ENCODE measurements around the gene NRXN2. TPM values are rescaled to one million over a fixed set of nuclear protein-coding genes. Genes with fewer than 3 reads are reported as not detected.

The NRXN2 gene
- total RNA-seq, 2 experiments from 2014 or later = 0.32 to 0.44 TPM

GRCh38 chr11:64667154-64667745 is 55.7 kb downstream of the NRXN2 start:
- POLR2A ChIA-PET = interaction anchor here (0.5 kb wide), 1 partner anchor 357 kb away, joined by 3 read pairs; no protein-coding TSS in a partner anchor
- CTCF ChIA-PET = no interaction called here

GRCh38 chr11:64665411-64665821 is 57.6 kb downstream of the NRXN2 start:
- ChIA-PET CTCF (interaction anchor here (0.5 to 0.8 kb wide), 2 partner anchors 15 to 76 kb away, joined by 3 read pairs; no protein-coding TSS in a partner anchor), POLR2A (no interaction called here)

DNA sequence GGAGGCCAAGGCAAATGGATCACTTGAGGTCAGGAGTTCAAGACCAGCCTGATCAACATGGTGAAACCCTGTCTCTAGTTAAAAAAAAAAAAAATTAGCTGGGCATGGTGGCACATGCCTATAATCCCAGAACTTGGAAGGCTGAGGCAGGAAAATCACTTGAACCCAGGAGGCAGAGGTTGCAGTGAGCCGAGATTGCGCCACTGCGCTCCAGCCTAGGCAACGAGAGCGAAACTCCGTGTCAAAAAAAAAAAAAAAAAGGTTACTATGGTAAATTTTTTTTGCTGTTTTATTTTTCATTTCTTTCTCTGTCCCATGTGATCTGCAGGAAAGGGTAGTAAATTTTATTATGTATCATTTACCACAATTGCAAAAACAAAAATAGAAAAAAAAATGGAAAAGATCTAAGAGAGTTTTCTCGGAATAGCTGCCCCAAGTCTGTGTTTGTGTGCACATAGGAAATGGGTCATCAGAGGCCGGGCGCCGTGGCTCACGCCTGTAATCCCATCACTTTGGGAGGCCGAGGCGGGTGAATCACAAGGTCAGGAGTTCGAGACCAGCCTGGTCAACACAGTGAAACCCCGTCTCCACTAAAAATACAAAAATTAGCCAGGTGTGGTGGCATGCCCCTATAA is 58.6 kb downstream of the NRXN2 start:
- CTCF ChIA-PET = interaction anchor here (0.7 kb wide), 1 partner anchor 199 kb away, joined by 3 read pairs; no protein-coding TSS in a partner anchor
- POLR2A ChIA-PET = interaction anchor here (0.7 kb wide), 1 partner anchor 680 kb away, joined by 3 read pairs; no protein-coding TSS in a partner anchor

DNA sequence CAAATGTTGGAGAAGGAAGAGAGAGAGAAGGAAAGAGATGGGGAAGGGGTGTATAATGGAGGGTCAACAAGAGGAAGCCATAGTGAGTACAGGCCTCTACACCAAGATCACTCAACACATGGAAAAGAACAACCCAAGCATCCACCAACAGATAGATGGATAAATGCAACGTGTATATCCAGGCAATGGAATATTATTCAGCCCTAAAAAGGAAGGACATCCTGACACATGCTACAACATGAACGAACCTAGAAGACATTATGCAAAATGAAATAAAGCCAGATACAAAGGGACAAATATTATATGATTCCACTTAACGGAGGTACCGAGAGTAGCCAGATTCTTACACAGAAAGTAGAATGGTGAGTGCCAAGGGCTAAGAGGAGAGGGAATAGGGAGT is 59.3 kb downstream of the NRXN2 start:
- POLR2A ChIA-PET = no interaction called here
- CTCF ChIA-PET = no interaction called here

DNA sequence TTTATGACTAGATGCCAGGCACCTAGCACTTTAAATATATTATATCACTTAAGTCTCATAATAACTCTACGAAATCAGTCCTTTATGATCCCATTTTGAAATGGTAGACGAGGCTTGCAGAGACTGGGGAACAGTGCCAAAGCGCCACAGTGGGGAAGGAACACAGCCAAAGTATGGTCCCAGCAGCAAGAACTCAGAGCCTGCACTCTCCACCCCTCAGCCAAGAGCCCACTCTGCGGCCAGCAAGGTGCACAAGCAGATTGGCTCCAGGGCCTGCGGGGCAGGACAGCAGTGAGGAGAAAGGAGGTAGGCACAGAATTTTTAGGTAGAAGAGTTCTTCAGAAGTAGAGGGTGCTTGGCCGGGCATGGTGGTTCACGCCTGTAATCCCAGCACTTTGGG is 61.4 kb downstream of the NRXN2 start:
- ChIA-PET POLR2A (no interaction called here), CTCF (no interaction called here)

GRCh38 chr11:64661146-64661545 is 61.9 kb downstream of the NRXN2 start:
- POLR2A ChIA-PET = no interaction called here
- CTCF ChIA-PET = no interaction called here

GRCh38 chr11:64660706-64661105 is 62.3 kb downstream of the NRXN2 start:
- CTCF ChIA-PET = no interaction called here
- POLR2A ChIA-PET = no interaction called here

GRCh38 chr11:64660205-64660604 is 62.8 kb downstream of the NRXN2 start:
- ChIA-PET POLR2A (no interaction called here), CTCF (interaction anchor here (1.7 kb wide), 1 partner anchor 11 kb away, joined by 5 read pairs; no protein-coding TSS in a partner anchor)

- POLR2A ChIA-PET = no interaction called here
These were observed 63.4 kb downstream of the NRXN2 start for GRCh38 chr11:64659417-64660144.

DNA sequence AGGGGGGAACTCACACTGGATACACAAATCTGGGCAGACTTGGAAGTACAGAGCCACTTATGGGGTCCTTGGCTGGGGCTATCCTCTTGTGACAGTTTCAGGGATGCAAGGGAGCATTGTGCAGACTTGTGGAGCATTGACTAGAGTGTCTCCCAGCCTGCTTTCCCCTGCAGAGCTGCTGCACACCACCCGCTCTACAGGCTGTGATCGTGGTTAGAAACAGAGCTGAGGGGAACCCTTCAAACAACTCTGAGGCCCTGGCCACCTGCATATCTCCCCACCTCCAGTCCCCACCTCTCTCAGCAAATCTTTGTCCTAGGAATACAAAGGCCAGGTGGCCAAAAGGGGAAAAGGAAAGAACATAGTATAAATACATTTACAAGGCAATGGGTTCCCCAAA is 64.7 kb downstream of the NRXN2 start:
- ChIA-PET POLR2A (no interaction called here), CTCF (interaction anchor here (1.5 kb wide), 1 partner anchor 209 kb away, joined by 7 read pairs; no protein-coding TSS in a partner anchor)

More at GRCh38 chr11:64659417-64660144, 63.4 kb downstream of the NRXN2 start:
- CTCF ChIA-PET = interaction anchor here (0.5 to 1.7 kb wide), 4 partner anchors 10 to 269 kb away, joined by 4 to 7 read pairs (median 4); no protein-coding TSS in a partner anchor

GRCh38 chr11:64656862-64657261 is 66.1 kb downstream of the NRXN2 start:
- POLR2A ChIA-PET = no interaction called here
- CTCF ChIA-PET = interaction anchor here (0.6 kb wide), 1 partner anchor 292 kb away, joined by 3 read pairs; no protein-coding TSS in a partner anchor

DNA sequence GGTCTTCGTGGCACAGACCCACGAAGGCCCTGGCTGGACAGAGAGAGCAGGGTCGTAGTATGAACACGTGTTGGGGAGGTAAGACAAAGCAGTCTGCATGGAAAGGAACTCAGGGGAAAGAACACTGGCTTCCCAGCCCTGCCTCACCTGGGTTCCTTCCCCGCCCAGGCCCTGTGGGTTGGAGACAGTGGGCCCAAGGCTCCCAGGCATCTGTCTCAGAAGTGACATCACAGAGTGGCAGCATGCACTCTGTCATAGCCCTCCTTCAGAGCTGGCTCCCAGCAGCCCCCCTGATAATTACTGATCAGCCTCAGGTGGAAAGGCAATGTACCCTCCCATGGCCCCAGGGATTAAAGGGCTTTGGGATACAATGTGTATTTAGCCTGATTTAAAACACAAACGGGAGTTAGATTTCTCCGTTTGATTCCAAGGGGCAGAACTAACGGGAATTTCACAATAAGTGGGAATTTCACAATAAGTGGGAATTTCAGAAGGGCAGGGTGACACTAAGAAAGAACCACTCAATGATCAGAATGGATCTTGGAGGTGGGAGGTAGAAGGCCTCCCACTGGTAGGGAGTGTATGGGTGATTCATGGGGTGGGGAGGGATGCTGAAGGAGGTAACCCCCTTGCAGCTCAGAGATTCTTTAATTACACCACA is 66.9 kb downstream of the NRXN2 start:
- POLR2A ChIA-PET = no interaction called here
- CTCF ChIA-PET = interaction anchor here (0.6 kb wide), 1 partner anchor 291 kb away, joined by 3 read pairs; no protein-coding TSS in a partner anchor

DNA sequence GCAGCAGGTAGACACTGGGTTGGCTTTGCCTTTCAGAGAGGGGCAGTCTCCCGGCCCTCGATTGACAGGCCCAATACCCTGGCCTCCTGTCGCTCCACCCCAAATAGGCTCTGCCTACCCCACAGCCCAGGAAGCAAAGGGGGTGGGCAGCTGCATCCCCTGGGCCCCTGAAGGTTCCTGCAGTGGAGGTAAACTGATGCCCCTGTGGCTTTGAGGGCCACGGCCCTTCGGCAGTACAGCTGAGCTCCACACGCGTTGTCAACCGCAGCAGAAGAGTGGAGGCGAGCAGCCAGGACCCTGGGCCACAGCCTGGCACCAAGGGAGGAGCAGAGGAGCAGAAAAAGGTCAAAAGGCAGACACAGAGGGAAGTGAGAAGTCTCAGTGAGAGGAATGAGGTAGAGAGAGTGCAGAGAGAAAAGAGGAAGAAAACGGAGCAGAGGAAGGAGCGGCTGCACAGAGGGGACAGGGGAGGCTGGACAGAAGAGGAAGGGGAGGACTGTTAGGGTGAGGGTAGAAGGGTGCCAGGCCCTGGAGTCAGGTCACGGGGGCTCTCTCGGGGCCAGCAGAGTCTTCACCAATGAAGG is 67.9 kb downstream of the NRXN2 start:
- ChIA-PET CTCF (no interaction called here), POLR2A (no interaction called here)

DNA sequence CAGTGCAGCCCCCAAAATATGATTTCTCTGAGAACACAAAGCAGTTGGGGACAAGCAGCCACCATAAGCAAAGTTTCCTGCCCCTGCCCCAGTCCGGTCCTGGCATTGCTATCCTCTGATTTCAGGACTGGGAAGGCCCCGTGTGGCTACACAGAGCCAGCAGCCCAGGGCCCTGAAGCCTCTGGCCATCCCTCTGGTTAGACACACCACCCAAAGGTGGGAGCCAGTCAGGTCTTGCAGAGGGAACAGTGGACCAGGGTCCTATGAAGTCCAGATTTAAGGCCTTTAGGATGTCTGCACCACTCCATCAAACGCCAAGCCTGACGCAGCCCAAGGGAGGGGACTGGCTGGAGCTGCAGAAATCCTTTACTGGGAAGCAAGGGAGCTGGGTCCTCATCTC is 68.6 kb downstream of the NRXN2 start:
- POLR2A ChIA-PET = no interaction called here
- CTCF ChIA-PET = no interaction called here

DNA sequence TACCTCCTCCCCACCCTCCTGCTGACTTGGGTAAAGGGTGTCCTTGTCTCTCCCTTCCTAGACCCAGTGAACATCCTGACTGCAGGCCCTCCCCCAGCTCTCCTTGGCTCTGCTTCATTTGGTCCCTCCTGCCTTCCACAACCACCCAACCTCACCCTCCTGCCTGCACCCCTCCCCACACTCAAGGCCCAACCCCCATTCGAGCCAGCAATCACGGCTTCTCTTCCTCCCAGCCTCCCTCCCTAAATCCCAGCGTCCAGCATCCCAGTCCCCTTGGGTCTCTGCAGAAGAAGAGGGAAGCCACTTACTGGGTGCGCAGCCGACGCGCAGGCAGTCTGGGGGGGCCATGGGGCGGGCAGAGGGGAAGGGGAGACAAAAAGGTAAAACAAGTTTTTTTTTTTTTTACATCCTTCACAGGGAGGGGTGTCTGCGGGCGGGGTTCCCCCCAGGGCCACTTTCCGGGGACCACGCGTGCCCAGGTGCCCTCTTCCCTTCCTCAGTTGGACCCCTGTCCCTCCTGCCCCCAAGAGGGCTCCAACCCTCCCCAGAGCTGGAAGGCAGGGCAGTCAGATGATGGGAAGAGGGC is 69.5 kb downstream of the NRXN2 start:
- POLR2A ChIA-PET = no interaction called here
- CTCF ChIA-PET = interaction anchor here (1.2 to 2.2 kb wide), 2 partner anchors 50 to 204 kb away, joined by 4 to 11 read pairs; no protein-coding TSS in a partner anchor

DNA sequence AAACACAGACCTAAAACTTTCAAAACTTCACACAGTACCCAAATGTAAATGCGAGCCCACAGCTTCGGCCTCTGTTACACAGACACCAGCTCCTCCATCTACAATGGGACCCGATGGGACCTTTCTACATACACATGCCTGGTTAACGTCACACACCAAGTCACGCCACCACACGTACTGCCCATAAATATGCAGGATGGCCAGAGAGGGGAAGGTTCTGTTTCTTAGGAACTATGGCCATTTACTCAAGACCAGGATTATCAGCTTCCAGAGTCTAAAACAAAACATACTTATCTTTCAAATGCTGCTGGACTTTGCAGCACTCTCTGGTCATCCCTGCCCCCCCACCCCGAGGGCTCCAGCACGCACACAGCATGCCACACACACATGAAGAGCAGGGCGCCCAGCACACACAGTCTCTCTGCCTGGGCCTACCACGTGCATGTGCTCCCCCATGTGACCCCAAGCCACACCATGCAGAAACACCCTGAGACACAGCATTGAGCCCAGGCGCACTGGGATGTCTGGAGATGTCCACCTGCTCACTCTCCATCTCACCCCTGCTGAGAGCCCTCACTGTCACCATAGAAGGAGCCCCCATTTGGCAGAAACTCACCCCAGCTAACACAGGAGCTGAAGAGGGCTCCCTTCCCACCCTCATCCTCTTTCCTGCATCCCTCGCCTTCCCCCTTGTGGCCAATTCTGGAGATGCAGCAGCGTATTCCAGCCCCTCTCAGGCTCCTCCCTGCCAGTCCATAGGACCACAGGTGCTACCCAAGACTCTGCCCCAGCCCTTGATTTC is 70.2 kb downstream of the NRXN2 start:
- ChIA-PET POLR2A (no interaction called here), CTCF (interaction anchor here (0.9 to 2.2 kb wide), 5 partner anchors 36 to 293 kb away, joined by 3 to 11 read pairs (median 4); no protein-coding TSS in a partner anchor)

DNA sequence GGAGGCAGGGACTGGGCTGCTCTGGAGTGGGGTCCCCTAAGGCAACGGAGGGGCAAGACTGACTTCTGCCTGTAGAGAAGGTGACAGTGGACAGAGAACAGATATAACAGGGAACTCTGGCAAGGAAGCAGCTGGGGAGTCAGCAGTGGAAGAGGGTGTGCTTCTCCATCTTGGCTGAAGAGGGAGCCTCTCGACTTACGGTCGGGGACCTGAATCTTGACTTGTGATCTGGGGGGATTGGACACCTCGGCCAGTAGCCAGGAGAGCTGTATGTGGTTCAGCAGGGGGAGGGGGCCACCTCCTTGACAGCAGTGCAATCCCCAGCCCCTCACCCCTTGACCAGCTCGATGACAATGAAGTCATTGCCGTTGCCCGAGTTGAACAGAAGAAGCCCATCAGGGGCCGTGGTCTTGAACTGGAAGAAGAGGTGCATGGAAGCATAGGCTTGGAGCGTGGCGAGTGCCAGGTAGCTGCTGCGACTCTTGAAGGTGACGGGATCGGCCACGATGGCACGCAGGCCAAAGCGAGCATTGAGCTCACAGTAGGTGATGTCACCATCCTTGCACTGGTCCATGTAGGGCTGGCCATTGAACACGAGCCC is 72.0 kb downstream of the NRXN2 start:
- CTCF ChIA-PET = interaction anchor here (0.6 to 1.5 kb wide), 3 partner anchors 66 to 202 kb away, joined by 3 to 8 read pairs (median 3); no protein-coding TSS in a partner anchor
- POLR2A ChIA-PET = no interaction called here

GRCh38 chr11:64649291-64649697 is 73.7 kb downstream of the NRXN2 start:
- ChIA-PET CTCF (interaction anchor here (0.5 to 1.5 kb wide), 4 partner anchors 10 to 289 kb away, joined by 3 to 5 read pairs (median 4); no protein-coding TSS in a partner anchor), POLR2A (interaction anchor here (0.6 kb wide), 1 partner anchor 88 kb away, joined by 4 read pairs; no protein-coding TSS in a partner anchor)
